Right cardiac atrium (tissue), 5 donors: ENCODE results near the gene GAS2L2. TPM values are rescaled to one million over a fixed set of nuclear protein-coding genes. Genes with fewer than 3 reads are reported as not detected.

Experiments used
- ATAC-seq, 2 donors: fragments of 200-7000 bp; cut with Tn5 transposase; one replicate each; pipeline versions ENCODE4 v1.8.0 to v1.9.1; 2020; ENCODE audit warnings: moderate library complexity in 2 of 2, mild to moderate bottlenecking in 1 of 2
- DNase-seq, 3 donors: peaks; one replicate each; pipeline ENCODE4 v3.0.0-alpha.2; 2020
- H3K27ac ChIP-seq: one replicate; pipeline ENCODE4 v1.5.1; 2013; ENCODE audit warnings: mild to moderate bottlenecking, low read length, control low read depth, moderate library complexity
- H3K27me3 ChIP-seq: one replicate; pipeline ENCODE4 v1.6.1; 2013; ENCODE audit not compliant: control insufficient read depth, insufficient read depth
- H3K4me1 ChIP-seq: one replicate; pipeline ENCODE4 v1.6.1; 2013; ENCODE audit warnings: low read length; ENCODE audit not compliant: control insufficient read depth, insufficient read depth
- H3K4me3 ChIP-seq: one replicate; pipeline ENCODE4 v1.5.1; 2013; ENCODE audit warnings: low read length, control low read depth
- H3K9me3 ChIP-seq: one replicate; pipeline ENCODE4 v1.6.1; 2013; ENCODE audit warnings: low read length; ENCODE audit not compliant: control insufficient read depth
- WGBS: extraction: QIAGEN DNeasy Blood & Tissue Kit; methylation state at CpG from one replicate; pipeline ENCODE4 v1.1.7; 2013; 5-methylcytosine and 5-hydroxymethylcytosine counted together
- intact Hi-C, 4 donors: fragments of 100-400 bp; cut with DNase I; formaldehyde crosslinking; loops; one replicate each; pipeline versions ENCODE4 v1.11.0 to v1.14.0; 2022 to 2023
- polyA plus RNA-seq: library from polyadenylated mRNA; stranded (reverse); fragments of 200-250 nt; gene quantifications from one replicate; pipeline ENCODE4 v1.2.3, GENCODE V29; 2013
- total RNA-seq, 4 donors: library from RNA; stranded (reverse); fragmentation: NEBNext Ultra II Directional; extraction: Animal tissue kit (Norgen Biotek cat#: 25700); gene quantifications; one replicate each; pipeline ENCODE4 v1.2.1, GENCODE V29; 2021
- donor health status: healthy with polysubstance abuse.
- donor health status: DM: no; HTN: yes; CAD: no.
- donor health status: DM: no; HTN: no; CAD: no.
- donor health status: DM: no; HTN: yes; CAD: no; lungs with severe emphysema.
- donor health status: DM: yes; HTN: yes; CAD: no.

The GAS2L2 gene
- total and polyA plus RNA-seq, 5 donors: 0.09 to 0.19 (median 0.14) TPM; not detected in 2

DNA sequence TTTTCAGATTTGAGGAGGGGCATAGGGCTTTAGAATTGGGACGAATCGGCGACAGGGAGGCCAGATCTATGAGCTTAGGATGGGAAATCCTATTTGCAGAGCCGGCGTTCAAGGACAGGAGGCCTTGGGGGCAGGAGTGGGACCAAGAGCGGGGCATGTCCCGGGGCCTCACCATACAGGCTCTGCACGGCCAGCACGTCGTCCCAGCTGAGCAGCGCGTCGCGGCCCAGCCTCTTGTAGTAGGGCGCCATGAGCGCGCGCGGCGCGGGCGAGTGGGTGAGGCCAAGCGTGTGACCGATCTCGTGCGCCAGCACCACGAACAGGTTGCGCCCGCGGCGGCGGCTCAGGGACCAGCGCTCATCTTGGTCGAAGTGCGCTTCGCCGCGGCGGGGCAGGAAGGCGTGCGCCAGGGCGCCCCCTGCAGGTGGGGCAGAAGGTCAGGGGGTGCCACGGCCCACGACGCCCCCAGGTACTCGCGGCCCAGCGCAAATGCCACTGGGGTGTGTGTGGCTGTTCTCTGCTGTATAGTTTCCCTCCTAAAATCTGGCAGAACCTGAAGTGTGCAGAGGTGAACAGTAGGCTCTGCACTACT lies 17.0 kb upstream of the GAS2L2 start:
- ATAC-seq (no peak), DNase-seq (no peak)
- intact Hi-C loops: loop anchor here in 1 of 4 donors (5.0 kb wide), 1 partner anchor 32 kb away; no protein-coding TSS in a partner anchor
- H3K4me1 ChIP-seq: peaks cover 14% of the 10 kb centered on the region
- no peak overlapping the region for H3K27ac ChIP-seq
- 93% methylated on average over 48 of the region's 48 CpGs for WGBS
- H3K9me3 ChIP-seq: no peaks in the 10 kb centered on the region
- no peaks in the 10 kb centered on the region for H3K27me3 ChIP-seq
- no peak overlapping the region for H3K4me3 ChIP-seq

DNA sequence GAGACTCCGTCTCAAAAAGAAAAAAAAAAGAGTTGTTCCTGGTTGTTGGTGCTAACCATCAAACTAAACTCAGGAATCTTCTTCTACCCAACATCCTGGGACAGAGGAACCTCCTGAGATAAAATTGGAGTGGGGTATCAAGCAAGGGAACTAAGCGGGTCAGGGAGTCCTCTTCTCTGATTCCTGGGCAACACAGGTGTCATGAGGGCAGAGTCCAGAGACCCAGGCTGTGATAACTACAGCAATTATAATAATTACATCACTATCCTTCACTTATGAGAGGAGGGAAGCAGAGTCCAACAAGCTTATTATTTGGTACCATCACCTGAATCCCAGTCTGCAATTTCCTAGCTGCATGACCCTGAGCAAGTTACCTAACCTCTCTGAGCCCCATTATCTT lies 15.8 kb upstream of the GAS2L2 start:
- 93% methylated on average over 2 of the region's 2 CpGs for WGBS
- no peak overlapping the region for H3K27ac ChIP-seq
- no peak overlapping the region for H3K4me3 ChIP-seq
- H3K4me1 ChIP-seq: peaks cover 5% of the 10 kb centered on the region
- DNase-seq: no peak
- no peaks in the 10 kb centered on the region for H3K27me3 ChIP-seq
- ATAC-seq: no peak
- intact Hi-C loops: loop anchor here in 1 of 4 donors (5.0 kb wide), 1 partner anchor 34 kb away; no protein-coding TSS in a partner anchor
- H3K9me3 ChIP-seq: no peaks in the 10 kb centered on the region

DNA sequence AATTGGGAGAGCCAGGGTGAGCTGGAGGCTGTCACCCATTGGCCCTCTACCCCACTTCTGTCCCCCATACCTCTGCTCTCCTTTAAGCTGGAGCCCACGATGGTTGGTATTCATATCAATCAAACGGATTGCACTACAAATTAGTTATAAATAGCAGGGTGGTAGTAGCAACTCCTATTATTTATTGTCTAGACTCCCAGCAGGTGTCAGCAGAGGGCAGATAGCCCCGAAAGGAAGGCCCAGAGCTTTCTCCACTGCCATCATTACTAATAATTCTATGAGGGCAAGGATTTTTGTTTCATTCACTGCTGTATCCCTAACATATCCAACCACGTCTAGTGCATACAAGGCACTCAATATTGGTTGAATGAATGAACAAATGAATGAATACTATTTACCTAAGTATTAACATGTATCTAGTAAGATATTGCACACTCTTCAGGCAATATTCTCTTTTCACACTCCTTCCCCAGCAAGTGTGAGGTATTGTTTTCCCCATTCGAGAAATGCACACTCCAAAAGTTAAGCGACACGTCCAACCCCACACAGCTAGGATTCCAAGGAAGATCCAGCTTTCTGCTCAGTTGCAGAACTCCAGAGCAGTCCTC lies 14.0 kb upstream of the GAS2L2 start:
- 46% methylated on average over 7 of the region's 7 CpGs for WGBS
- intact Hi-C loops: loop anchor here in 2 of 4 donors (1.0 to 5.0 kb wide), 2 partner anchors 35 to 37 kb away; no protein-coding TSS in a partner anchor
- no peak for ATAC-seq

DNA sequence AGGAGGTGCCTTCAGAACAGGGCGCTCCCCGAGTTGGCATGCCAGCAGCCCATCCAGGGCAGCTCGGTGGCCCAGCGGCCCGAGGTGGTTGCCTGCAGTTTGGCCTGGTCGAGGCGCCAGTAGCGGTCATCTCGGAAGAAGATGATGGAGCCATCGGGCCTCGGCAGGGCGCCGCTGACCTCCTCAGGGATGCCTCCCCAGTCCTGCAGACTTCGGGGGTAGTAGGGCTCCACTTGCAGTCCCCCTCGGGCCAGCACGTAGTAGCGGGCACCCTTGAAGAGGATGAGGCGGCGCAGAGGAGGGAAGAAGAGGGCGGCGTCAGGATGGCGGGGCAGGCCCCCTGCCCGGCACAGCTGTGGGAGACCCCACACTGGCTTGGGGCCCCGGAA lies 13.4 kb upstream of the GAS2L2 start:
- peaks cover 2% of the 10 kb centered on the region for H3K4me1 ChIP-seq
- no peak for ATAC-seq
- DNase-seq: no peak
- H3K9me3 ChIP-seq: no peaks in the 10 kb centered on the region
- no peaks in the 10 kb centered on the region for H3K27me3 ChIP-seq
- H3K4me3 ChIP-seq: no peak overlapping the region
- intact Hi-C loops: loop anchor here in 1 of 4 donors (5.0 kb wide), 1 partner anchor 36 kb away; no protein-coding TSS in a partner anchor
- WGBS: 91% methylated on average over 24 of the region's 24 CpGs
- H3K27ac ChIP-seq: no peak overlapping the region

More for the DNA sequence above, 14.0 kb upstream of the GAS2L2 start:
- DNase-seq: peak in 1 of 3 donors; percentile 69
- H3K4me1 ChIP-seq: peaks cover 2% of the 10 kb centered on the region
- no peak overlapping the region for H3K4me3 ChIP-seq
- no peaks in the 10 kb centered on the region for H3K27me3 ChIP-seq
- no peaks in the 10 kb centered on the region for H3K9me3 ChIP-seq
- no peak overlapping the region for H3K27ac ChIP-seq

DNA sequence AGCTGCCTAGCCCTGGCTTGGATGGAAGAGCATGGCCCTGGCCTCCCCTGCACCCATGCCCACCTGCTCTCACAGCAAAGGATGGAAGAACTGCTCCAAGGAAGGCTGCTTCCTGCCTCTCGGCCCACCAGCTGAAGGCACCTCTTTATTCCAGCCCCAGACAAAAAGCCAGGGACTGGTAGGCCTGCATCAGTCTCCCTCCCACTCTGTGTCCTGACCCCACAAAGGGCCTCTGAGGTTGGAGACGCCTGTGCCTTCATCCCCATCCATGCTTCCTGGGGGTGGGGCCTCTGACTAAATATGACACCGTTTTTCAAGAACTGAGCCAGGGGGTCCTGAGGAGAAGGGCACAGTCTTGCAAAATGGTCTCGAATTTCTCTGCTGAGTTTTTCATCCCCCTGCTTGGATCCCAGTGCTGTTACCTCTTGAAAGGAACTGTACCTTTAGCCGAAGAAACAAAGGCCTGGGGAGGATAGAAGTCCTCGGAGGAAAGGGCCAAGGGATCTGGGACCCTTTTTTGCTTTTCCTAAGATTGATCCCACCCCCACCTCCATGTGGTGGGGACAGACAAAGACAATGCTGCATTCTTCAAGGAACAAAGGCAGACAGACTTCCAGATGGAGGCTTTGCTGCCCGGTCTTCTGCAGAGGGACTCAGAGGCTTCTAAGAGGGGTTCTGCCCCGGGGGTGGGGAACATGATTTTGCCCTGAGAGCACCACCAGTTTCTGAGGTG lies 12.9 kb upstream of the GAS2L2 start:
- Histone ChIP-seq H3K4me3 (no peak overlapping the region), H3K27me3 (no peaks in the 10 kb centered on the region), H3K9me3 (no peaks in the 10 kb centered on the region), H3K27ac (no peak overlapping the region), H3K4me1 (peaks cover 2% of the 10 kb centered on the region)
- 76% methylated on average over 8 of the region's 8 CpGs for WGBS
- ATAC-seq: no peak
- no peak for DNase-seq
- intact Hi-C loops: loop anchor here in 3 of 4 donors (2.0 to 5.0 kb wide), 2 partner anchors 36 to 39 kb away; no protein-coding TSS in a partner anchor

DNA sequence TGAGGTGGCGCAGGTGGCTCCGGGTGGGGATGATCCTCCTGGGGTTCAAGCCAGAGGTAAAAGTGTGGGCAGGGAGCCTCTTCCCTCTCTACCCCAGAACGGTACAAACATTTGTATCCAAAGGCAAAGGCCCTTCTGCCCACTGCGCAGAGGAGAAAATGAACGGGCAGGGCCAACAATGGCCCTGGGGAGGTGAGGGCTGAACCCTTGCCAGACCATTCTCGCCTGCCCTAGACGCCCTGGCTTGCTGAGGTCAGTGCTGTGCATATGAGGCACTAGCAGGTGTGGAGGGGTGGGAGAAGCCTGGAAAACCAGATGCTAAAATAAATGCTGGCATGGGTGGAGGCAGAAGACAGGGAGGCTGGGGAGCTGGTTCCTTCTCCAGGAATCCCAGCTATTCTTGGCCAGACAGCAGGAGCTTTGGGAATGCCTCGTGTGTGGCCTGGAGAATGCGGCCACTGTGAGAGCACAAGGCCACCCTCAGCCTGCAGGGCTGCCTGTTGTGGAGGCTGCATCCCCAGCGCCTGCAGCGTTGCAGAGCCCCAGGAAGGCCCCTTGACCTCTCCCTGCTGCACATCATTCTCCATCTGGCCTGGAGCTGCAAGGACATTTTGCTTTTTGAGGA lies 12.2 kb upstream of the GAS2L2 start:
- intact Hi-C loops: loop anchor here in 3 of 4 donors (2.0 to 5.0 kb wide), 2 partner anchors 37 to 40 kb away; no protein-coding TSS in a partner anchor
- no peak overlapping the region for H3K4me3 ChIP-seq

DNA sequence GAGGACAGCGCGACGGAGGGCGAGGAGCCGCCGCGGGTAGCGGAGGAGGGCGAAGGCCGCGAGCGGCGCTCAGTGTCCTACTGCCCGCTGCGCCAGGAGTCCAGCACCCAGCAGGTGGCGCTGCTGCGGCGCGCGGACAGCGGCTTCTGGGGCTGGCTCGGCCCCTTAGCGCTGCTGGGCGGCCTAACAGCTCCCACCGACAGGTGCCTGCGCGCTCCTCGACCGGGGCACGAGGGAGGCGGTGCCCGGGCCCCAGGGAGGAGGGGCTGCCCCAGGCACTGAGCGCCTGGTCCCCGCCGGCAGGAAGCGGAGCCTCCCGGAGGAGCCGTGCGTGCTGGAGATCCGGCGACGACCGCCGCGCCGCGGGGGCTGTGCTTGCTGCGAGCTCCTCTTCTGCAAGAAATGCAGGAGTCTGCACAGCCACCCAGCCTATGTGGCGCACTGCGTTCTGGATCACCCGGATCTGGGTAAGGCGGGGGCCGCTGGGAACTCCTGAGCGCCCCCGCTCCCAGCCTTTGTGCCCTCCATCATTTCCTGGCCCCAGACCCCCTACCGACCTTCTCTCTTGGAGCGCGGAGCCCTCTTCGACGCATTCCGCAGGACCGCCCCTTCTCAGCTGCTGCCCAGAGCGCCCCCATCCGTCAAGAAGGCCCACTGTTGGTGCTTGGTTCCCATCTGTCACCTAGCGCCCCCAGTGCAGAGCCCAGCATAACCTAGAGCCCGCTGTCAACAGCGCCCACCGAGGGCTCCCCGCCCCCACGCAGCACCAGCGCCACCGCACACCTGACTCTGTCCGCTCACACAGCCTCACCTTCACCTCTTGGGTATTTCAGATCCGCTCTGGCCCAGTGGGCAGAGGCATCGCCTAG lies 11.3 kb upstream of the GAS2L2 start:
- DNase-seq (peak; percentile 88 to 95 (median 95)), ATAC-seq (peak; percentile 92 to 97)
- peak overlapping the region; percentile 36 for H3K4me3 ChIP-seq
- no peak overlapping the region for H3K27ac ChIP-seq
- H3K9me3 ChIP-seq: no peaks in the 10 kb centered on the region
- intact Hi-C loops: loop anchor here in 2 of 4 donors (2.0 kb wide), 1 partner anchor 40 kb away; no protein-coding TSS in a partner anchor
- peaks cover 2% of the 10 kb centered on the region for H3K4me1 ChIP-seq
- no peaks in the 10 kb centered on the region for H3K27me3 ChIP-seq
- 4% methylated on average over 75 of the region's 75 CpGs for WGBS

More for the DNA sequence above, 12.2 kb upstream of the GAS2L2 start:
- DNase-seq: no peak
- H3K27ac ChIP-seq: no peak overlapping the region
- H3K4me1 ChIP-seq: peaks cover 2% of the 10 kb centered on the region
- no peak for ATAC-seq
- H3K27me3 ChIP-seq: no peaks in the 10 kb centered on the region
- WGBS: 72% methylated on average over 11 of the region's 11 CpGs
- H3K9me3 ChIP-seq: no peaks in the 10 kb centered on the region

DNA sequence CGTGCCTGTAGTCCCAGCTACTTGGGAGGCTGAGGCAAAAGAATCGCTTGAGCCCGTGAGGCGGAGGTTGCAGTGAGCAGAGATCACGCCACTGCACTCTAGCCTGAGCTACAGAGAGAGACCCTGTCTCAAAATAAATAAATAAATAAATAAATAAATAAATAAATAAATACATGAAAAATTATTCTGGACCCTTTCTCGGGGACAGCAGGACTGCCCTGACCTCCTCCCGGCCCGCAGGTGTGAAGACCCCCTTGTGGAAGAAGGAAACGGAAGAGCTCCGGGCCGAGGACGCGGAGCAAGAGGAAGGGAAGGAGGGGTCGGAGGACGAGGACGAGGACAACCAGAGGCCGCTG lies 10.7 kb upstream of the GAS2L2 start:
- no peak overlapping the region for H3K27ac ChIP-seq
- DNase-seq (no peak), ATAC-seq (no peak)
- H3K27me3 ChIP-seq: no peaks in the 10 kb centered on the region
- no peaks in the 10 kb centered on the region for H3K9me3 ChIP-seq
- 35% methylated on average over 16 of the region's 17 CpGs for WGBS
- H3K4me3 ChIP-seq: no peak overlapping the region
- peaks cover 2% of the 10 kb centered on the region for H3K4me1 ChIP-seq
- intact Hi-C loops: loop anchor here in 2 of 4 donors (2.0 kb wide), 1 partner anchor 41 kb away; no protein-coding TSS in a partner anchor

DNA sequence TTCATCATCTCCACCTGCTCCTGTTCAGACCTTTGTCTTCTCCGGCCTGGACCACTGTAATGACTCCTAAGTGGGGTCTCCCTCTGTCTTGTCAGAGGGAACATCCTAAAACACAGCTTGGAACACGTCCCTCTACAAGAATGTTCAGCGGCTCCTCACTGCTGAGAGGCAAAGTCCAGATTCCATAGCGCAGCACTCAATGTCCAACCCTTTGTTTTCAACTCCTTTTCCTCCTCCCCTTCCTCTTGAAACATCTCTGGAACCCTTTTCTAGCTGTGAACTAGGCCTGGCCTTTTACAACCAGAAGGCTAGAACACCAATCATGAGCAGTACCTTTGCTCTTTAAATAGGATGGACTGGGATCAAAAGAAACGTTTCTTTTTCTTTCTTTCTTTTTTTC lies 8.6 kb upstream of the GAS2L2 start:
- intact Hi-C loops: no loop called here
- DNase-seq (no peak), ATAC-seq (no peak)
- Histone ChIP-seq H3K9me3 (no peaks in the 10 kb centered on the region), H3K27me3 (no peaks in the 10 kb centered on the region), H3K4me3 (no peak overlapping the region), H3K27ac (no peak overlapping the region), H3K4me1 (peaks cover 2% of the 10 kb centered on the region)
- 85% methylated on average over 5 of the region's 5 CpGs for WGBS

DNA sequence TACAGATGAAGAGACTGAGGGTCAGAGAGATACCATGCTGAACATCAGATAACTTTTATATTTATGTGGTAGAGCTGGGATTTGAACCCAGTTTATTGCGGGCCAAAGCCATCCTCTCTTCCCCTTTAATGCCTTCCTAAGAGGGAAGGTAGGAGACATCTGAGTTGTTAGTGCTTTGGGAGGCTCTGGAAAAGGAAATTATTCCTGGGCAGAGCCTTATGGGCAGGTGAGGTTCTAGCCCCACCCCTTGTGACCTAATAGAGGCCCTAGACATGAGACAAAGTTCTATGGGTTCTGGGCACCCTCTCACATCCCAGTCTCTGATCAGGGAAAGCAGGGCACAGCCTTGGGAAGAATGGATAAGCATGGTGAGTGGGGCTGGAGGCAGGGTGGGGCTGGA lies 7.5 kb upstream of the GAS2L2 start, which contains the start of gene C17orf50:
Gene C17orf50 (plus strand): TSS at position 301 of the 400 bp plus-strand sequence. CDS start 55 bp downstream, at position 356.
- DNase-seq (no peak), ATAC-seq (no peak)
- Histone ChIP-seq H3K4me3 (no peak within 1 kb of the TSS), H3K27me3 (no peaks in the 10 kb centered on the region), H3K27ac (no peak within 1 kb of the TSS), H3K9me3 (no peaks in the 10 kb centered on the region), H3K4me1 (peaks cover 2% of the 10 kb centered on the region)
- intact Hi-C loops: no loop called here
- 55% methylated on average over 1 of the region's 1 CpG for WGBS
